ENCODE data around the gene AP5S1.

AP5S1 gene

GRCh38 chr20:3815703-3816315 is 4.5 kb upstream of the AP5S1 start:
- Histone ChIP-seq H3K36me3 (ENCODE audit: control insufficient read depth in 1 of 2, insufficient read depth in 2 of 2, low read depth in 1 of 2, low read length in 2 of 2) (peaks cover 0 to 3% of the 10 kb centered on the region in 2 experiments), H3K27ac (ENCODE audit: low read length, poor library complexity, severe bottlenecking) (no peak overlapping the region), H3K14ac (ENCODE audit: low read length in 2 of 2) (no peak overlapping the region), H2BK5ac (ENCODE audit: low read depth, low read length, poor library complexity, severe bottlenecking) (no peak overlapping the region), H2BK15ac (ENCODE audit: low read depth, poor library complexity, severe bottlenecking) (no peak overlapping the region), H3K4me3 (ENCODE audit: insufficient read depth in 1 of 2, low read depth in 1 of 2, low read length in 2 of 2) (no peak overlapping the region), H3K27me3 (ENCODE audit: control insufficient read depth in 1 of 2, insufficient read depth in 1 of 2, low read length in 2 of 2) (no peaks in the 10 kb centered on the region), H3K18ac (ENCODE audit: low read depth in 1 of 2, low read length in 2 of 2) (peak overlapping the region in 1 of 2 experiments; percentile 11), H2AFZ (ENCODE audit: low read depth, low read length) (no peak overlapping the region), H2AK5ac (ENCODE audit: low read length, severe bottlenecking) (no peak overlapping the region), H2BK12ac (ENCODE audit: low read length in 2 of 2) (peak overlapping the region; percentile 21 to 29), H2BK120ac (ENCODE audit: low read depth, low read length) (no peak overlapping the region), H3K9ac (ENCODE audit: low read length) (no peak overlapping the region), H4K91ac (ENCODE audit: low read length) (no peak overlapping the region), H4K8ac (ENCODE audit: low read length) (no peak overlapping the region), H3K4me2 (ENCODE audit: low read length, poor library complexity, severe bottlenecking) (no peak overlapping the region), H3K23ac (ENCODE audit: low read length in 2 of 2) (no peak overlapping the region), H3K9me3 (ENCODE audit: control insufficient read depth, low read length) (no peaks in the 10 kb centered on the region), H3K79me1 (replicated peaks; ENCODE audit: low read length, poor library complexity, severe bottlenecking) (no peaks in the 10 kb centered on the region), H3K4me1 (ENCODE audit: control insufficient read depth, insufficient read depth, low read depth, low read length) (peaks cover 20% of the 10 kb centered on the region), H3K4ac (ENCODE audit: low read depth in 1 of 2, low read length in 2 of 2) (peak overlapping the region in 1 of 2 experiments; percentile 35)
- DNase-seq, result no peak
- 84% methylated on average over 9 of the region's 9 CpGs for WGBS

GRCh38 chr20:3818155-3819151 is 1.9 kb upstream of the AP5S1 start:
- no peak overlapping the region for H3K4me2 ChIP-seq (ENCODE audit: low read length, poor library complexity, severe bottlenecking)
- 98% methylated on average over 8 of the region's 8 CpGs for WGBS
- H2BK15ac ChIP-seq (ENCODE audit: low read depth, poor library complexity, severe bottlenecking), result peak overlapping the region; percentile 63
- H4K8ac ChIP-seq (ENCODE audit: low read length), result peak overlapping the region; percentile 46
- H2AFZ ChIP-seq (ENCODE audit: low read depth, low read length), result no peak overlapping the region
- H3K9me3 ChIP-seq (ENCODE audit: control insufficient read depth, low read length), result no peaks in the 10 kb centered on the region
- peak overlapping the region; percentile 37 for H2BK120ac ChIP-seq (ENCODE audit: low read depth, low read length)
- H3K36me3 ChIP-seq (ENCODE audit: control insufficient read depth in 1 of 2, insufficient read depth in 2 of 2, low read depth in 1 of 2, low read length in 2 of 2), result peaks cover 16 to 18% of the 10 kb centered on the region in 2 experiments
- H2BK5ac ChIP-seq (ENCODE audit: low read depth, low read length, poor library complexity, severe bottlenecking), result no peak overlapping the region
- no peak overlapping the region for H3K14ac ChIP-seq (ENCODE audit: low read length in 2 of 2)
- DNase-seq, result peak; percentile 92
- peaks cover 19% of the 10 kb centered on the region for H3K4me1 ChIP-seq (ENCODE audit: control insufficient read depth, insufficient read depth, low read depth, low read length)
- peak overlapping the region; percentile 81 to 86 for H2BK12ac ChIP-seq (ENCODE audit: low read length in 2 of 2)
- H3K79me1 ChIP-seq (replicated peaks; ENCODE audit: low read length, poor library complexity, severe bottlenecking), result peaks cover 11% of the 10 kb centered on the region
- H3K23ac ChIP-seq (ENCODE audit: low read length in 2 of 2), result no peak overlapping the region
- H3K27me3 ChIP-seq (ENCODE audit: control insufficient read depth in 1 of 2, insufficient read depth in 1 of 2, low read length in 2 of 2), result no peaks in the 10 kb centered on the region
- H3K18ac ChIP-seq (ENCODE audit: low read depth in 1 of 2, low read length in 2 of 2), result peak overlapping the region; percentile 68 to 69
- peak overlapping the region; percentile 56 to 63 for H3K4ac ChIP-seq (ENCODE audit: low read depth in 1 of 2, low read length in 2 of 2)
- no peak overlapping the region for H2AK5ac ChIP-seq (ENCODE audit: low read length, severe bottlenecking)
- H3K27ac ChIP-seq (ENCODE audit: low read length, poor library complexity, severe bottlenecking), result no peak overlapping the region
- peak overlapping the region; percentile 85 for H4K91ac ChIP-seq (ENCODE audit: low read length)
- H3K9ac ChIP-seq (ENCODE audit: low read length), result peak overlapping the region; percentile 44
- H3K4me3 ChIP-seq (ENCODE audit: insufficient read depth in 1 of 2, low read depth in 1 of 2, low read length in 2 of 2), result no peak overlapping the region

GRCh38 chr20:3819411-3820047 is 818 bp upstream of the AP5S1 start:
- Histone ChIP-seq H3K4me2 (ENCODE audit: low read length, poor library complexity, severe bottlenecking) (peak overlapping the region; percentile 79), H2BK120ac (ENCODE audit: low read depth, low read length) (peak overlapping the region; percentile 29), H2BK12ac (ENCODE audit: low read length in 2 of 2) (peak overlapping the region; percentile 6 to 83), H2BK5ac (ENCODE audit: low read depth, low read length, poor library complexity, severe bottlenecking) (no peak overlapping the region), H3K27me3 (ENCODE audit: control insufficient read depth in 1 of 2, insufficient read depth in 1 of 2, low read length in 2 of 2) (no peaks in the 10 kb centered on the region), H3K36me3 (ENCODE audit: control insufficient read depth in 1 of 2, insufficient read depth in 2 of 2, low read depth in 1 of 2, low read length in 2 of 2) (peaks cover 27 to 28% of the 10 kb centered on the region in 2 experiments), H3K23ac (ENCODE audit: low read length in 2 of 2) (no peak overlapping the region), H4K91ac (ENCODE audit: low read length) (peak overlapping the region; percentile 79), H3K18ac (ENCODE audit: low read depth in 1 of 2, low read length in 2 of 2) (peak overlapping the region; percentile 41 to 100), H3K9me3 (ENCODE audit: control insufficient read depth, low read length) (no peaks in the 10 kb centered on the region), H2AK5ac (ENCODE audit: low read length, severe bottlenecking) (peak overlapping the region; percentile 3), H4K8ac (ENCODE audit: low read length) (peak overlapping the region; percentile 100), H2AFZ (ENCODE audit: low read depth, low read length) (no peak overlapping the region), H3K4ac (ENCODE audit: low read depth in 1 of 2, low read length in 2 of 2) (peak overlapping the region; percentile 67 to 80), H3K4me3 (ENCODE audit: insufficient read depth in 1 of 2, low read depth in 1 of 2, low read length in 2 of 2) (peak overlapping the region; percentile 94 to 95), H3K4me1 (ENCODE audit: control insufficient read depth, insufficient read depth, low read depth, low read length) (peaks cover 19% of the 10 kb centered on the region), H2BK15ac (ENCODE audit: low read depth, poor library complexity, severe bottlenecking) (peak overlapping the region; percentile 41), H3K9ac (ENCODE audit: low read length) (peak overlapping the region; percentile 97), H3K27ac (ENCODE audit: low read length, poor library complexity, severe bottlenecking) (peak overlapping the region; percentile 89), H3K14ac (ENCODE audit: low read length in 2 of 2) (peak overlapping the region in 1 of 2 experiments; percentile 18), H3K79me1 (replicated peaks; ENCODE audit: low read length, poor library complexity, severe bottlenecking) (peaks cover 17% of the 10 kb centered on the region)
- 85% methylated on average over 20 of the region's 20 CpGs for WGBS
- no peak for DNase-seq
